ENCODE results near the gene ANKZF1. TPM values are rescaled to one million over a fixed set of nuclear protein-coding genes. Genes with fewer than 3 reads are reported as not detected.

The ANKZF1 gene
- total and polyA plus RNA-seq, 2 of the 8 experiments (the other 6 are each of a cell fraction or from before 2014, with no cell fraction given) = 32.5 to 50.1 TPM

GRCh38 chr2:219251656-219252055 lies 22.1 kb downstream of the ANKZF1 start (continued):
- TF ChIP-seq RFX5 (IDR thresholded peaks at IDR 0.05; ENCODE audit: borderline replicate concordance, low read depth, low read length) (no peak), CBX8 (IDR thresholded peaks at IDR 0.05; ENCODE audit: borderline replicate concordance, low read depth, low read length) (no peak)
